22Rv1 (cell line): ENCODE results near the gene MUC2.

Source experiments
- CTCF ChIP-seq: fragments of 450-650 bp; IDR thresholded peaks from 2 replicates; pipeline ENCODE4 v1.5.1; 2017; ENCODE audit warnings: mild to moderate bottlenecking
- ZFX ChIP-seq: fragments of 450-650 bp; IDR thresholded peaks from 2 replicates; pipeline ENCODE4 v1.6.1; 2017; ENCODE audit warnings: antibody characterized with exemption, borderline replicate concordance

GRCh38 chr11:1119604-1120146, 45.0 kb downstream of the MUC2 start:
- TF ChIP-seq CTCF (no peak), ZFX (no peak)
